ENCODE data around the gene PDLIM7.

PDLIM7 gene

GRCh38 chr5:177504086-177505056 lies 7.0 kb upstream of the PDLIM7 start:
- DNase-seq = no peak

- no peak for DNase-seq
Observed at GRCh38 chr5:177503351-177504085, 6.1 kb upstream of the PDLIM7 start.

GRCh38 chr5:177502886-177503285 lies 5.5 kb upstream of the PDLIM7 start:
- DNase-seq = no peak

- DNase-seq = no peak
Observed at GRCh38 chr5:177501874-177502678, 4.7 kb upstream of the PDLIM7 start.

- no peak for DNase-seq
Observed at GRCh38 chr5:177500685-177501522, 3.5 kb upstream of the PDLIM7 start.

GRCh38 chr5:177499842-177500241 lies 2.4 kb upstream of the PDLIM7 start:
- no peak for DNase-seq

GRCh38 chr5:177498013-177498787 lies 796 bp upstream of the PDLIM7 start:
- no peak for DNase-seq

- no peak for DNase-seq
Observed at GRCh38 chr5:177496727-177497291, 595 bp downstream of the PDLIM7 start.

- no peak for DNase-seq
Observed at GRCh38 chr5:177496070-177496726, 1.2 kb downstream of the PDLIM7 start.

- no peak for DNase-seq
Observed at GRCh38 chr5:177495243-177496060, 2.0 kb downstream of the PDLIM7 start.

GRCh38 chr5:177494346-177495195 lies 2.8 kb downstream of the PDLIM7 start:
- no peak for DNase-seq

- no peak for DNase-seq
Observed at GRCh38 chr5:177493795-177494345, 3.5 kb downstream of the PDLIM7 start.

GRCh38 chr5:177492841-177493240 lies 4.6 kb downstream of the PDLIM7 start:
- DNase-seq = no peak

- no peak for DNase-seq
Observed at GRCh38 chr5:177491983-177492746, 5.2 kb downstream of the PDLIM7 start.

- no peak for DNase-seq
Observed at GRCh38 chr5:177491429-177491945, 5.9 kb downstream of the PDLIM7 start.

GRCh38 chr5:177490992-177491391 lies 6.4 kb downstream of the PDLIM7 start:
- no peak for DNase-seq
